Measurements from ENCODE around the gene FNBP1L.

DNA sequence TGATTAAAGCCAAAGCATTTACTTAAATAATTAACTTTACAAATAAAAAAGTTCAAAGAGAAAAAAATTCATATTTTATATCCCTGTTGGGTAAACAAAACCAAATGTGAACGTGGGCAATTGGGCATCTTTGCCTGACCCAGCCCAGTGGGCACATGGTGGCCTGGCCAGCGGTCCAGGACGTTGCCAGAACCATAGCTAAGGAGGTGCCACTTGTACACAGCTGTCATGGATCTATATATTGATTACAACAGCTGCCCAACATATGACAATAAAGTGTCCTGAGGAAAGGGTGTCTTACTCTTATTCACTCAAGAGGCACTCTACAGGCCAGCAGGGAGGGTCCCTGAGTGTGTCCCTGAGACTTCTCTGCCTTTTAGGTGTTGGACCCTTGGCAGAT, 155.2 kb downstream of the FNBP1L start:
- no peak for TF ChIP-seq POLR2A (IDR thresholded peaks at IDR 0.05)
- TF ChIP-seq, protein P1, sequence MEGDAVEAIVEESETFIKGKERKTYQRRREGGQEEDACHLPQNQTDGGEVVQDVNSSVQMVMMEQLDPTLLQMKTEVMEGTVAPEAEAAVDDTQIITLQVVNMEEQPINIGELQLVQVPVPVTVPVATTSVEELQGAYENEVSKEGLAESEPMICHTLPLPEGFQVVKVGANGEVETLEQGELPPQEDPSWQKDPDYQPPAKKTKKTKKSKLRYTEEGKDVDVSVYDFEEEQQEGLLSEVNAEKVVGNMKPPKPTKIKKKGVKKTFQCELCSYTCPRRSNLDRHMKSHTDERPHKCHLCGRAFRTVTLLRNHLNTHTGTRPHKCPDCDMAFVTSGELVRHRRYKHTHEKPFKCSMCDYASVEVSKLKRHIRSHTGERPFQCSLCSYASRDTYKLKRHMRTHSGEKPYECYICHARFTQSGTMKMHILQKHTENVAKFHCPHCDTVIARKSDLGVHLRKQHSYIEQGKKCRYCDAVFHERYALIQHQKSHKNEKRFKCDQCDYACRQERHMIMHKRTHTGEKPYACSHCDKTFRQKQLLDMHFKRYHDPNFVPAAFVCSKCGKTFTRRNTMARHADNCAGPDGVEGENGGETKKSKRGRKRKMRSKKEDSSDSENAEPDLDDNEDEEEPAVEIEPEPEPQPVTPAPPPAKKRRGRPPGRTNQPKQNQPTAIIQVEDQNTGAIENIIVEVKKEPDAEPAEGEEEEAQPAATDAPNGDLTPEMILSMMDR (IDR thresholded peaks at IDR 0.05) = no peak
- no peak for TF ChIP-seq EP300 (IDR thresholded peaks at IDR 0.05)
- TF ChIP-seq POLR2AphosphoS5 (IDR thresholded peaks at IDR 0.05) = no peak
